HG03095 (cell line): ENCODE measurements around the gene TMEM248.
"Not testable (repeated sequence)": the region's sequence is repeated elsewhere in the genome, so short reads cannot be mapped to it uniquely, and the experiment has no call there.

Experiments
- ATAC-seq: cut with Tn5 transposase; IDR thresholded peaks from one replicate; pipeline ENCODE4 v1.9.1; 2021; ENCODE audit warnings: moderate library complexity; ENCODE audit not compliant: unreplicated experiment

The TMEM248 gene

GRCh38 chr7:66995050-66995776 is 74.2 kb downstream of the TMEM248 start, which contains the start of gene SBDS:
Gene SBDS, minus strand, starts transcription at chr7:66995586. Its CDS starts 169 bp downstream, at chr7:66995417.
- ATAC-seq: peak; percentile 56

DNA sequence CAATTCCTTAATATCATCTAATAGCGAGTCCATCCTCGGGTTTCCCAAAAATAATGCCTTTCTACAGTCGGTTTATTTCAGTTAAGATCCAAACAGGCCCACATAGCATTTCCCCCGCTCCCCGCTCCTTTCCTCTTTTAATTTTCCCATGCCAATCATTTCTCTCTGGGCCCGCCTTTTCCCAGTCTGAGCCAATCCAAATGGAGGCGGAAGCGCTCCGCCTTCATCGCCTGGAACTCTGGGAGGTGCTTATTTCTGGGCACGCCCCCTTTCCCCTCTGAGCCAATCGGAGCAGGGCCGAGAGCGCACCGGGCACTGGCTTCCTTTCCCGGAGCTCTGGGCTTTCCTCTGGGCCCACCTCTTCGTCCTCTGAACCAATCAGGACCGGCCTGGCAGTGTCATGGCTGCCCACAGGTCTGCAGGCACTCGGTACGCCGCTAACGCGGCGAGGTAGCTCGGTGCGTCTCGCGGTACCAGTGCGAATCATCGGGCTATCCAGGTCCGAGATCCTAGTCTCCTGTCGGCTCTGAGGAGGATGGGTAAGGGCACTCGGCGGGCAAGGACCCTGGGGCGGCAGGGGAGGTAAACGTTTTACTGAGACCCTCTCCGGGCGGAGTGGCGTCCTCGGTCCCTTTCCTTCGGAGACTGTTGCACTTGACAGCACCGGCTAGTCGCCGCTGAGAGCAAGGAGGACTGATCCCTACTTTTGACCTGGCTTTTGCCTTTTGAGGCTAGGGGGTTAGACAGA is 75.6 kb downstream of the TMEM248 start, which contains the start of gene TYW1:
TYW1 (plus strand) TSS at position 390 of the 748 bp plus-strand sequence; CDS start at position 536, 146 bp downstream.
- ATAC-seq: peak; percentile 88

DNA sequence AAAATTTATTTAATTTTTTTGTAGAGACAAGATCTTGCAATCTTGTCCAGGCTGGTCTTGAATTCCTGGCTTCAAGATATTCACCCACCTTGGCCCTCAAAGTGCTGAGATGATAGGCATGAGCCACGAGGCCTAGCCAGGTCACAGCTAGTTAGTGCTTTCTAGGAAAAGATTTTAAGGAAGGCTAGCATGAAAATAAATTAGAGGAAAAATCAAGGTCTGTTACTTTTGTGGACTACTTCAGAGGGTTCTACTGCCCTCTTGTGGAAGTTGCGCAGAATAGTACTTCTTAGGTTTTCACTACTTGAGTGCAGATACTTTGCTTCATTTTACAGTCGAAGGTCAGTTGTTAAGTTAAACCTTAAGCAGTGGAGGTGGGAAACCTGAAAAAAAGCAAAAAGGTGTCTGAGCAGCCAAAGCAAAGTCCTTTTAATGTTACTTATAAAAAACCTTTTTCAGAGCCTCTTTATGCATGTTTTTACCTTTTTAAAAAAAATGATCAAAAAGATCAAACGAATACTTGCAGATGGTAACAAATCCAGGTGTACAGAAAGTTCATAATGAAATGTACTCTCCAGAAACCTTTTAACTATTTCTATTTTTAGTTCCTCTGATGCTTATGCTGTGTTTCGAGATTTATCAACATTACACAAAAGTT is 79.7 kb downstream of the TMEM248 start:
- not testable (repeated sequence) for ATAC-seq

DNA sequence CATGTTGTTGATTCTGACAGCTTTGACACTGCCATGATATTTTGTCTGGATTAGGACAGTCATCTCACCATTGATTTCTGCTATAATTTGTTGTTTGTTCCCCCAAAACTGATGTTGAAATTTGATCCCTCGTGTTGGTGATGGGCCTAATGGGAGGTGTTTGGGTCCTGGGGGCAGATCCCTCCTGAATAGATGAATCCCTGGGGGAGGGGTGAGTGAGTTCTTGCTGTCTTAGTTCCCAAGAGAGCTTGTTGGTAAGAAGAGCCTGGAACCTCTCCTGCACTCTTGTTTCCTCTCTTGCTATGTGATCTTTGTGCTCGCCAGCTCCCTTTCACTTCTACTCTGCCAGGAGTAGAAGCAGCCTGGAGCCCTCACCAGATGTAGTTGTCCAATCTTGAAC is 83.1 kb downstream of the TMEM248 start:
- not testable (repeated sequence) for ATAC-seq

DNA sequence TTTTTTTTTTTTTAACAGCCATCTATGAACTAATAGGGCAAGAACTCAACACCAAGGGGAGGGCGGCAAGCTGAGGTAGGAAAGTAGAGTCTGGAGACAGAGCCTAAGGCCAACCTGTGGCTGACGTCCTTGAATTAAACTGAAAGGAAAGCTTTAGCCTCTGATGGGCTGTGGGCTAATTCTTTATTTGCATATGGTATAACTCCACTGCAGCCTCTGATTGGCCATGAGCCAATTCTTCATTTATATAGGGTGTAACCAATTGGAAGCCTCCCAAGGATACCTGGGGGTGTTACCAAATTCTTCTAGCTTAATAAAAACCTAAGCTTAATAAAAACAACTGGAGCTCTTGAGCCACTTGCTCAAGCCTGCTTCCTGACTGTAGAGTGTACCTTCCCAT is 85.9 kb downstream of the TMEM248 start:
- no peak for ATAC-seq
